ENCODE data around the gene BANP.

The BANP gene

GRCh38 chr16:88060524-88061219 lies 109.4 kb downstream of the BANP start:
- H3K4me3 ChIP-seq (ENCODE audit: low read length), result no peak overlapping the region
- no peaks in the 10 kb centered on the region for H3K9me3 ChIP-seq (ENCODE audit: control insufficient read depth, low read length)
- no peaks in the 10 kb centered on the region for H3K4me1 ChIP-seq (ENCODE audit: control insufficient read depth, insufficient read depth, low read length)
- H3K9ac ChIP-seq (ENCODE audit: low read length), result no peak overlapping the region
- H3K27me3 ChIP-seq (ENCODE audit: control insufficient read depth, insufficient read depth, low read length), result no peaks in the 10 kb centered on the region
- no peaks in the 10 kb centered on the region for H3K36me3 ChIP-seq (ENCODE audit: control insufficient read depth, insufficient read depth, low read length)

- Histone ChIP-seq H3K4me3 (ENCODE audit: low read length) (no peak overlapping the region), H3K27me3 (ENCODE audit: control insufficient read depth, insufficient read depth, low read length) (no peaks in the 10 kb centered on the region), H3K4me1 (ENCODE audit: control insufficient read depth, insufficient read depth, low read length) (no peaks in the 10 kb centered on the region), H3K9me3 (ENCODE audit: control insufficient read depth, low read length) (no peaks in the 10 kb centered on the region), H3K9ac (ENCODE audit: low read length) (no peak overlapping the region), H3K36me3 (ENCODE audit: control insufficient read depth, insufficient read depth, low read length) (no peaks in the 10 kb centered on the region)
Measured at GRCh38 chr16:88061346-88062110, 110.3 kb downstream of the BANP start.

GRCh38 chr16:88062341-88063210 lies 111.3 kb downstream of the BANP start:
- no peaks in the 10 kb centered on the region for H3K4me1 ChIP-seq (ENCODE audit: control insufficient read depth, insufficient read depth, low read length)
- H3K36me3 ChIP-seq (ENCODE audit: control insufficient read depth, insufficient read depth, low read length), result no peaks in the 10 kb centered on the region
- no peak overlapping the region for H3K9ac ChIP-seq (ENCODE audit: low read length)
- H3K4me3 ChIP-seq (ENCODE audit: low read length), result no peak overlapping the region
- no peaks in the 10 kb centered on the region for H3K27me3 ChIP-seq (ENCODE audit: control insufficient read depth, insufficient read depth, low read length)
- H3K9me3 ChIP-seq (ENCODE audit: control insufficient read depth, low read length), result no peaks in the 10 kb centered on the region

GRCh38 chr16:88063211-88063773 lies 112.1 kb downstream of the BANP start:
- H3K4me1 ChIP-seq (ENCODE audit: control insufficient read depth, insufficient read depth, low read length), result no peaks in the 10 kb centered on the region
- no peaks in the 10 kb centered on the region for H3K36me3 ChIP-seq (ENCODE audit: control insufficient read depth, insufficient read depth, low read length)
- H3K4me3 ChIP-seq (ENCODE audit: low read length), result no peak overlapping the region
- no peaks in the 10 kb centered on the region for H3K9me3 ChIP-seq (ENCODE audit: control insufficient read depth, low read length)
- no peaks in the 10 kb centered on the region for H3K27me3 ChIP-seq (ENCODE audit: control insufficient read depth, insufficient read depth, low read length)
- no peak overlapping the region for H3K9ac ChIP-seq (ENCODE audit: low read length)

- H3K9me3 ChIP-seq (ENCODE audit: control insufficient read depth, low read length), result no peaks in the 10 kb centered on the region
- H3K4me3 ChIP-seq (ENCODE audit: low read length), result no peak overlapping the region
- H3K27me3 ChIP-seq (ENCODE audit: control insufficient read depth, insufficient read depth, low read length), result no peaks in the 10 kb centered on the region
- no peak overlapping the region for H3K9ac ChIP-seq (ENCODE audit: low read length)
- no peaks in the 10 kb centered on the region for H3K36me3 ChIP-seq (ENCODE audit: control insufficient read depth, insufficient read depth, low read length)
- no peaks in the 10 kb centered on the region for H3K4me1 ChIP-seq (ENCODE audit: control insufficient read depth, insufficient read depth, low read length)
Measured at GRCh38 chr16:88064011-88064888, 113.0 kb downstream of the BANP start.

GRCh38 chr16:88064889-88065746 lies 113.9 kb downstream of the BANP start:
- H3K9ac ChIP-seq (ENCODE audit: low read length), result no peak overlapping the region
- H3K4me3 ChIP-seq (ENCODE audit: low read length), result no peak overlapping the region
- no peaks in the 10 kb centered on the region for H3K4me1 ChIP-seq (ENCODE audit: control insufficient read depth, insufficient read depth, low read length)
- no peaks in the 10 kb centered on the region for H3K9me3 ChIP-seq (ENCODE audit: control insufficient read depth, low read length)
- H3K36me3 ChIP-seq (ENCODE audit: control insufficient read depth, insufficient read depth, low read length), result no peaks in the 10 kb centered on the region
- H3K27me3 ChIP-seq (ENCODE audit: control insufficient read depth, insufficient read depth, low read length), result no peaks in the 10 kb centered on the region

GRCh38 chr16:88065747-88066142 lies 114.5 kb downstream of the BANP start:
- H3K36me3 ChIP-seq (ENCODE audit: control insufficient read depth, insufficient read depth, low read length), result no peaks in the 10 kb centered on the region
- H3K9me3 ChIP-seq (ENCODE audit: control insufficient read depth, low read length), result no peaks in the 10 kb centered on the region
- no peaks in the 10 kb centered on the region for H3K27me3 ChIP-seq (ENCODE audit: control insufficient read depth, insufficient read depth, low read length)

GRCh38 chr16:88066234-88066633 lies 115.0 kb downstream of the BANP start:
- Histone ChIP-seq H3K4me3 (ENCODE audit: low read length) (no peak overlapping the region), H3K4me1 (ENCODE audit: control insufficient read depth, insufficient read depth, low read length) (no peaks in the 10 kb centered on the region), H3K9ac (ENCODE audit: low read length) (no peak overlapping the region), H3K9me3 (ENCODE audit: control insufficient read depth, low read length) (no peaks in the 10 kb centered on the region), H3K36me3 (ENCODE audit: control insufficient read depth, insufficient read depth, low read length) (no peaks in the 10 kb centered on the region), H3K27me3 (ENCODE audit: control insufficient read depth, insufficient read depth, low read length) (no peaks in the 10 kb centered on the region)

More at GRCh38 chr16:88065747-88066142, 114.5 kb downstream of the BANP start:
- no peak overlapping the region for H3K9ac ChIP-seq (ENCODE audit: low read length)
- H3K4me3 ChIP-seq (ENCODE audit: low read length), result no peak overlapping the region
- no peaks in the 10 kb centered on the region for H3K4me1 ChIP-seq (ENCODE audit: control insufficient read depth, insufficient read depth, low read length)

GRCh38 chr16:88066680-88067529 lies 115.7 kb downstream of the BANP start:
- no peak overlapping the region for H3K9ac ChIP-seq (ENCODE audit: low read length)
- H3K9me3 ChIP-seq (ENCODE audit: control insufficient read depth, low read length), result no peaks in the 10 kb centered on the region
- no peaks in the 10 kb centered on the region for H3K4me1 ChIP-seq (ENCODE audit: control insufficient read depth, insufficient read depth, low read length)
- no peaks in the 10 kb centered on the region for H3K27me3 ChIP-seq (ENCODE audit: control insufficient read depth, insufficient read depth, low read length)
- H3K36me3 ChIP-seq (ENCODE audit: control insufficient read depth, insufficient read depth, low read length), result no peaks in the 10 kb centered on the region
- no peak overlapping the region for H3K4me3 ChIP-seq (ENCODE audit: low read length)
